ENCODE data around the gene TFEC. TPM values are rescaled to one million over a fixed set of nuclear protein-coding genes. Genes with fewer than 3 reads are reported as not detected.

The TFEC gene
- total RNA-seq, 1 donor from 2014 or later: 0.81 TPM

DNA sequence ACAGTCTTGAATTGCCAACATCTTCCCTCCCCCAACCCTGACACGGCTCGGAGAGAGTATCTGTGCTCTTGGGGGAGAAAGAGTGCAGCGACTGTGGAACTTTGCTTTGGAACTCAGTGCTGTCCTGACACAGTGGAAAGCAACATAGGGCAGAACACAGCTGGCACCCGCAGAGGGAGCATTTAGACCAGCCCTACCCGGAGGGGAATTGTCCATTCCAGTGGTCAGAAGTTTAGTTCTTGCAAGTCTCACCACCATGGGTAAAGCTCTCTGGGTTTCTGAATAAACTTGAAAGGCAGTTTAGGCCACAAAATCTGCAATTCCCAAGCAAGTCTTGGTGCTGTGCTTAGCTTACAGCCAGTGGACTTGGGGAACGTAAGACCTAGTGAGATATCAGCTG is 34.9 kb downstream of the TFEC start:
- ATAC-seq (no peak), DNase-seq (ENCODE audit: low spot score) (no peak)

GRCh38 chr7:115988401-115988800 is 42.2 kb downstream of the TFEC start:
- DNase-seq (ENCODE audit: low spot score): no peak
- no peak for ATAC-seq

GRCh38 chr7:115987486-115987885 is 43.1 kb downstream of the TFEC start:
- DNase-seq (ENCODE audit: low spot score) (no peak), ATAC-seq (no peak)

- ATAC-seq: no peak
- DNase-seq (ENCODE audit: low spot score): no peak
These were observed 46.5 kb downstream of the TFEC start for GRCh38 chr7:115984105-115984504.

DNA sequence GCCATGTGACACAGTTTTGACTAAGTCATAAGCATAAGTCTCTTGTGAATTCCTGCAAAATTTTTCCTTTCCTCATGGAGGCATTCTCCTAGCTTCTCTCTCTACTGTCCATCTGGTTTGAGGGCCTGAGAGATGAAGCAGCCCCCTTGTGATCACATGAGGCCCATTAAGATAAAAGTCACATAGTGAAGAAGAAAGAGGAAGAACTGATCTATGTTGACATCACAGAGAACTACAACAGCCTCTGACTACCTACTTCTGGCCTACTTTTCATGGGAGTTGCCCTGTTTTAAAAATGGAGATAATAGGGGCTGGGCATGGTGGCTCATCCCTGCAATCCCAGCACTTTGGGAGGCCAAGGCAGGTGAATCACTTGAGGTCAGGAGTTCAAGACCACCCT is 50.4 kb downstream of the TFEC start:
- no peak for DNase-seq (ENCODE audit: low spot score)
- no peak for ATAC-seq

- no peak for ATAC-seq
These were observed 53.9 kb downstream of the TFEC start for GRCh38 chr7:115976651-115977050.

DNA sequence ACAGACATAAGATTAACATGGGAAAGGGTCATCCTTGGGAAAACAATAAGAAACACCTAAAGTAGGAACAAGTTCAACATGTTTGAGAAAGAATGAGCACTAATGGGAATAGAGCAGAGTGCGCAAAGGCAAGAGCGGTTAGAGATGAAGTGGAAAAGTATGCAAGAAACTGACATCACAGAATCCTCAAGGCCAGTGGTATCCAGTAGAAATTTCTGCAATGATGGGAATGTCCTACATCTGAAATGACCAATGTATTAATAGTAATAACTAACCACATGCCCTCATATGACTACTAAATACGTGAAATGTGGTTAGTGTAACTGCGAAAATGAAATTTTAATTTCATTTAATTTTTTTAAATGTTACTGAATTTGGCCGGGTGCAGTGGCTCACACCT is 54.8 kb downstream of the TFEC start:
- ATAC-seq (no peak), DNase-seq (ENCODE audit: low spot score) (no peak)

More at GRCh38 chr7:115976651-115977050, 53.9 kb downstream of the TFEC start:
- no peak for DNase-seq (ENCODE audit: low spot score)

- no peak for DNase-seq (ENCODE audit: low spot score)
- ATAC-seq: no peak
These were observed 57.2 kb downstream of the TFEC start for GRCh38 chr7:115973406-115973805.

DNA sequence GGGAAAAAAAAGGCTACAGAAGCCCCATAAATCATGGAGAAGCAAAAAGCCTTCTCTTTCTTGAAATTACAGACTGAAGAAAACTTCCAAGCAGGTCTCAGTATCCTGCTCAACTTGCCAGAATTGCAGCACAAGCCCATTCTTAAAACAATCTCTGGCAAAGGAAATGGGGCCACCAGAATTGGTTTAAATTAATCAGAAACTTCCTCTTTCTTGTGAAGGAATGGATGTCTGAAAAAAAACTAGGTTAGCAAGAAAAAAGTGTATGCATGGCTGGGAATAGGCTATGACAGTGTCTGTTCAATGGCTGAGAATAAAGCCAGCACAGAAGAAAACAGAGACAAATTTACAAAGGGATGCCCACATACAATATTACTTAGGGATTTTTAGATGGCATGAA is 59.1 kb downstream of the TFEC start:
- ATAC-seq (no peak), DNase-seq (ENCODE audit: low spot score) (no peak)

GRCh38 chr7:115968596-115968995 is 62.0 kb downstream of the TFEC start:
- DNase-seq (ENCODE audit: low spot score) (no peak), ATAC-seq (no peak)

GRCh38 chr7:115968171-115968570 is 62.4 kb downstream of the TFEC start:
- ATAC-seq: no peak
- DNase-seq (ENCODE audit: low spot score): no peak

DNA sequence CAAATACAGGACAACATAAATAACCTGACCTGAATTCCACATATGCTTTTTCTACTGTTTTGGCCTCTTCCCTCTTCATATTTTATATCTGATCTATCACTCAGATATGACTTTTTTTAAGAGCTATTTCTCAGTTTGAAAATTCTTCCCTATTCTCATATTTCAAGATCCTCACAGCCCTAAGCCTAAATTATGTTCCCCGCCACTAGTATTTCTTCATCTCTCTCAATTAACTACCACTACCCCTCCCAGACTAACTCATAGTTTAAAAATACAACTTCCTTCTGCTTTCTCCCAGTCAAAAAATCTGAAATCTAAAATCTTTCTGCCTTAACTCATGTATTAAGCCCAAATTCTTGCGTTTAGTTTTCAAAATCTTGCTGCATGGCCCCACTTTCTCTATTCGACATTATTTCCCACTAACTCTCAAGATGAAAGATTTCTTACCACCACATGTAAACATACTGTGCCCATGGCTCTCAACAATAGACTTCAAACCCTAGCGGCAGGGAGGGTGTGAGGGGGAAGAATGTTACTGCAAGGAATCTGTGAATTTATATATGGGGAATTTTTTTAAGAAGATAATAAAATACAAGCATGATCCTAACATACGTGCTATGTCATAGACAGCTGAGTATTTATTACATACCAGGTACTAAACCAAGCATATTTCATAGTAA is 64.6 kb downstream of the TFEC start:
- DNase-seq (ENCODE audit: low spot score): no peak

GRCh38 chr7:115965236-115965635 is 65.3 kb downstream of the TFEC start:
- ATAC-seq (no peak), DNase-seq (ENCODE audit: low spot score) (no peak)

More for the DNA sequence above, 64.6 kb downstream of the TFEC start:
- ATAC-seq: no peak

DNA sequence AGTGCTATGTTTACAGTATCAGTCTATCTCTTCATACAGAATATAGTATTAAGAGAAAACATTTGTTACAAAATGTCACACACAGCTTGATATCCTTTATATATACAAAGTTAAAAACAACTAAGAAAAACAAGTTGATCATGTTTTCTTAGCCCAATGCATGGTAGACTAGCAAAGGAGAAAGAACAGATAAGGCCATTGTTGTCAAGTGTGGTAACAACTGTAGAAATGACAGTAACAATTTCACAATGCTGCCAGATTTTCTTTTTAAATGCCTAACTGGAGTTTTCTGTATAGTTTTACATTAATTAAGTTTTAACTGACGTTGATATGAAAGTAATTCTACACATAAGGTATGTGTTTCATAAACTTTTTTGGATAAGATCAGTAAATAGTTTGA is 65.8 kb downstream of the TFEC start:
- no peak for DNase-seq (ENCODE audit: low spot score)
- ATAC-seq: no peak

- ATAC-seq (no peak), DNase-seq (ENCODE audit: low spot score) (no peak)
These were observed 68.2 kb downstream of the TFEC start for GRCh38 chr7:115962340-115962739.

DNA sequence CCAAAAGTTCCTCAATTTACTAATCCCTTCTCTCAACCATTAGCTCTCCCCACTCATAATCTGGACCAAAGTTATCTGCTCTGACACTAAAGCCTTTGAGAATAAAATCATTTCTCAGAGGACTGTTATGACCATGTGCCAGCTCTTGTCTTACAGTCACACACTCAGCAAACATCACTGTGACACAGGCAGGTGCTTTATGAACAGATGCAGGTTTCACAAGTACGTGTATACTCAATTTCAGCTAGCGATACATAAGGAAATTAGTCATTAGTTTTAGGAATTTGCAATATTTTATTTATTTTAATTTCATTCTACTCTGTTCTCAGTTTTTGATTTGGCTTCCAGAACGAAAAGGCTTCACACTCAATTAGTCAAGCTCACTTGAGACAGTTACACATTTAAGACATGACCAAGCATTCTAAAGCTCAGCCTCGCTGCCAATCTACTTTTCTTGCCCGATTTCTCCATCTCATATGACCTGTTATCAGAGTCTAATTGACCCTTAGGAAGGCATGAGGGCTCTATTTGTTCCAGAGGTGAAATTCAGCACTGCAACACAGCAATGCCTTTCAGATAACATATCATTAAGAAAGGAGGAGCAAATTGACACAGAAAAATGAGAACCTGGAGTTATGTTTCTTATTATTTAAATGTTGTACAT is 76.8 kb downstream of the TFEC start:
- ATAC-seq (no peak), DNase-seq (ENCODE audit: low spot score) (no peak)

- ATAC-seq: no peak
- no peak for DNase-seq (ENCODE audit: low spot score)
These were observed 77.7 kb downstream of the TFEC start for GRCh38 chr7:115952832-115953231.

DNA sequence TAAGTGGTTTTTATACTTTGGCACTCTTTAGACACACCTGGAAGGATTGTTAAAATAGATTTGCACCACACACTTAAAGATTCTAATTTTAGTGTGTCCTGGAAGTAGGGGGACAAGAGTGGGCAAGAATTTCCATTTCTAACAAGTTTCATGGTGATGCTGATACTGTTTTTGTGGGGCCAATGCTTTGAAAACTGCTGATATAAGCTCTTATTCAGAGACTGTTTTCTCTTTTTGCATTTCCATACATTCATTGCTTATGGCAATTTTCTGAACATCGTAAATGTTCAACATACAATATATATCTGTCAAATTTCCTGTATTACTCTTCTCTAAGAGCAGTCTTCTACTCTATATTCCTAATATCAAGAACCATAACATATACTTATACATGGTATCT is 79.0 kb downstream of the TFEC start:
- no peak for DNase-seq (ENCODE audit: low spot score)
- no peak for ATAC-seq

DNA sequence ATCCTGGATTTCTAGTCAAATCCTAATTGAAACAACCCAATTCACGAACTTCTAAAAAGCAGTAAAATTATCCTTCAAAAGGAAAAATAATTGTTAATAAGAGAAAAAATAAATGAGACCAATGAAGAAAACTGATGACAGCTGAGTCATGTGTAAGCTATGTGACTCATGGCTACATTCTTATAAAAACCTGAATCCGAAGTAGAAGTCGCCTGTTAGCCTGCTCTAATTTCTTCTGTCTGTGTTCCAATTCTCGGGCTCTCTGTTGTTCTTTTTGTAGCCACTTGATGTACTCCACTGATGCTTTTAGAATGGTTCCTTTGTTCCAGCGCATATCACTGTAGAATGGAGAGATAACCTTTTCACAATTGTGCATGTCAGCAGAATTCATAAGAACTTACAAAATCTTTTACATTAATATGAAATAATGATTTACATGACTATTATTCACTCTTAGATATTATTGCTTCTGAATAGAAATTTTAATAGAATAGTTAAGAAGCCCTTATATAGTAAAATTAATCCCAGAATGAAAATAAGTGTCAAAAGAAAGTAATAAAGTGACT is 88.8 kb downstream of the TFEC start:
- no peak for DNase-seq (ENCODE audit: low spot score)
- ATAC-seq: no peak

DNA sequence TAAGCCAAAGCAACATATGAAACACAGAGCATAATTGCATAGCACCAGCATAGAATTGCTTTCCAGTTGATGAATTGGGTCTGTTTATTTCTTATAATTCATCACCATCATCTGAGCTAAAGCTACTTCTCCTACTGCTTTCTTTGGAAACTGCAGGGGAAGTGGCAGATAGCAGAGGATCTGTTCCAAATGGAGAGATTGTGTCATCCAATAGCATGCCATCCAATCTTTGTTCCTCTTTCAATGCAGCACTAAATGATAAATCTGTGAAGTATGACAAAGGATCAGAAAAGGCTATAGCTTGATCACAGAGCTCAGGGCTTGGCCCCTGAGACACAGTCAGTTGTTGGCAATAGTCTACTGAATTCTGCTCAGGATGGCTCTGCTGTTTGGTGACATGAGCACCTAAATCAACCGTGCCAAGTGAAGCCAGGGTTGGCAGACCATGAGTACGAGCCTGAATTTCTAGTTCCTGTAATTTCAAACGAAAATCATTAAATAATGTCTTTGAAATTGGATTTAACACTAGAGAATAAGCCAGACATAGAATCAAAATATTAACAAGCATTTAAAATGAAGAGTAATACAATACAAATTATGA is 90.0 kb downstream of the TFEC start:
- DNase-seq (ENCODE audit: low spot score): no peak
- ATAC-seq: no peak

DNA sequence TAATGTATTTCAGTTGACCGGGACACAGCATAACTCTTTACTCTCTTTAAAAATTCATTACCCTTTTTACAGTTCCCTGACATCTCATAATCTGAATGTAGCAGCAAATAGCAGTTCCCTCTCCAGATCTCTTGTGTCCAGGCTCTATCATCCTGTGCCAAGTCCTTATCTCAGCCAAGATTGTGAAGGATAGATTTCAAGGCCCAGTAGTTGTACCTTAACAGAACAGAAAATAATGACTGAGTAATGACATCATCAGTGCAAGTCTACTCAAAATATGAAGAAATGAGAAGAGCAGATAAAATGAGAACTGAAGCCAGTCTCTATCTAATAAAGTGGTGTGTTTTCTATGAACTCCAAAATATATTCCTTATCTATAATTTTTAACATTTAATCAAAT is 92.6 kb downstream of the TFEC start:
- DNase-seq (ENCODE audit: low spot score) (no peak), ATAC-seq (no peak)

DNA sequence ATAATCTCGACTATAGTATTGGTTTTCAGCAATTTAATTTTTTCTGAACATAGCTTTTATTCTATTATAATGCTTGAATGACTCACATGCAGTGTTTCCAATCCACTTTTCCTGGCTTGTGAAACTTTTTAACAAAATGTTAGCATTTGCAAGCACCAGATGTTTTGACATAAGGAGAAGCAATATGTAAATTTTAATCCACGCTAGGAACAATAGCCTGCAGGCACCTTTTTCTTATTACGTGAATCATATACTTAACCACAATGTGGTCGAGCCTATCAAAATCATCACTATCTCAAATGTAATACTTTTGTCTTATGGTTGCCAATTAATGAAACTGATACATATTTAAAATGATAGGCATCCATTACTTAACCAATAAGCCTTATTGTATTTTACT is 97.1 kb downstream of the TFEC start:
- ATAC-seq: no peak
- no peak for DNase-seq (ENCODE audit: low spot score)
